Stimulated activated CD8-positive, alpha-beta memory T cell treated with anti-CD3 and anti-CD28 coated beads, Interleukin-4, amount 100 ng/mL, for 48 hours (primary cell): ENCODE measurements around the gene TBC1D7.

Source experiments
- DNase-seq: peaks from one replicate; pipeline ENCODE4 v3.0.0-alpha.2; 2020

TBC1D7 gene

GRCh38 chr6:13328076-13328874 is at the start of gene TBC1D7:
TBC1D7 (minus strand) TSS chr6:13328537; CDS start chr6:13326898, 1,639 bp downstream.
- peak; percentile 94 for DNase-seq

- no peak for DNase-seq
These were observed 48.9 kb upstream of the TBC1D7 start for GRCh38 chr6:13377054-13377758.

- DNase-seq: peak; percentile 62
These were observed 47.1 kb upstream of the TBC1D7 start for GRCh38 chr6:13375360-13375878.

- no peak for DNase-seq
These were observed 45.6 kb upstream of the TBC1D7 start for GRCh38 chr6:13373919-13374318.

GRCh38 chr6:13373488-13373886 is 45.1 kb upstream of the TBC1D7 start:
- DNase-seq: no peak

GRCh38 chr6:13372688-13373487 is 44.6 kb upstream of the TBC1D7 start:
- DNase-seq: no peak

- DNase-seq: no peak
These were observed 43.7 kb upstream of the TBC1D7 start for GRCh38 chr6:13372076-13372475.

GRCh38 chr6:13371421-13372072 is 43.2 kb upstream of the TBC1D7 start:
- DNase-seq: no peak

- no peak for DNase-seq
These were observed 42.3 kb upstream of the TBC1D7 start for GRCh38 chr6:13370623-13371022.

- no peak for DNase-seq
These were observed 41.3 kb upstream of the TBC1D7 start for GRCh38 chr6:13369591-13369990.

- DNase-seq: no peak
These were observed 40.4 kb upstream of the TBC1D7 start for GRCh38 chr6:13368731-13369115.

- DNase-seq: no peak
These were observed 39.9 kb upstream of the TBC1D7 start for GRCh38 chr6:13368079-13368730.

- no peak for DNase-seq
These were observed 39.1 kb upstream of the TBC1D7 start for GRCh38 chr6:13367396-13367795.

- DNase-seq: no peak
These were observed 37.0 kb upstream of the TBC1D7 start for GRCh38 chr6:13365320-13365719.

GRCh38 chr6:13364842-13365241 is 36.5 kb upstream of the TBC1D7 start:
- no peak for DNase-seq

GRCh38 chr6:13362412-13362811 is 34.1 kb upstream of the TBC1D7 start:
- DNase-seq: no peak

GRCh38 chr6:13360671-13361540 is 32.6 kb upstream of the TBC1D7 start:
- no peak for DNase-seq

- DNase-seq: no peak
These were observed 30.9 kb upstream of the TBC1D7 start for GRCh38 chr6:13359287-13359686.

GRCh38 chr6:13358511-13358910 is 30.2 kb upstream of the TBC1D7 start:
- no peak for DNase-seq

- no peak for DNase-seq
These were observed 29.3 kb upstream of the TBC1D7 start for GRCh38 chr6:13357551-13358075.
